AG09309 (cell line): ENCODE measurements around the gene ATP7B.
A peak's percentile ranks its signal among the peaks of the same experiment; 100 is the strongest.

Experiments
- DNase-seq: peaks from one replicate; pipeline ENCODE4 v3.0.0-alpha.2; 2010; ENCODE audit warnings: low read depth
- H3K4me3 ChIP-seq: 2 replicates; pipeline ENCODE4 v1.5.1; 2011; ENCODE audit warnings: mild to moderate bottlenecking, low read depth, low read length, moderate library complexity; ENCODE audit not compliant: control insufficient read depth
- CTCF ChIP-seq: IDR thresholded peaks from 2 replicates; pipeline ENCODE4 v1.5.1; 2011; ENCODE audit warnings: mild to moderate bottlenecking, low read depth, low read length, inconsistent platforms; ENCODE audit not compliant: insufficient read depth, control insufficient read depth; ENCODE audit errors: missing control alignments

Gene ATP7B

DNA sequence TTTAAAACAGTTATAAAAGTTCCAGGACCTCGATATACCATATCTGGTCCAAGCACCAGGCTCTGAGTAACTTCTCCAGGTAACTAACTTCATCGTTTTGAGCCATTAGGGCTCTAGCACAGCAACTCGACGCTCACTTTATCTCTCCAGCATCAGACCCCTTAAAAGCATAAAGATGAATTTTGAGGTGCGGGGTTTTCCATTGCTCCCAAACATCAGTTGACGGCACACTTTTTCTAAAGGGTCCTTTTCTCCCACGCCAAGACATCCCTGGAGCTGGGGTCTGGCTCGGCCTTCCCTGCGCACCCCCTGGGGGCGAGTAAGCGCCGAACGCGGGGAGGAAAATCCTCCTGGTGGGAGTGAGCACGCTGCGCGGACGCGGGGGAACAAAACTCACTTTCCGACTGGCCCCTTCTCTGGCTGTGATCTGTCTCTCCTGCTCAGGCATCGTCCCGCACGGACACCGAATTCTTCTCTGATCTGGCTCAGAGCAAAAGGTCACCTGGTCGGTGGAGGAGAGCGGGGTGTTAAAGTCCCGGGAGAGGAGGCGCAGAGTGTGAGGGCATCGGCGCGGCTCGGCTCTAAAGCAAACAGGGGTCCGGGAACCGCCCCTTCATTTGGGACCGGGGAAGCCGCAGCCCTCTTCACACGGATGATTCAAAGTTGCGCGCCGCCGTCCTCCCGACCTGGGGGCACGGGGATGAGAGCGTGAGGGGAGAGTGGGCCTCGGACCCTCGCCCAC lies at the start of gene ATP7B:
TSS of gene ATP7B (minus strand) at position 561 of the 742 bp plus-strand sequence. CDS start at position 448, 113 bp downstream.
- peak within 1 kb of the TSS; percentile 72 for H3K4me3 ChIP-seq
- peak; percentile 23 for TF ChIP-seq CTCF
- no peak for DNase-seq

GRCh38 chr13:52053460-52053859 lies 42.2 kb upstream of the ATP7B start:
- DNase-seq = no peak
- no peak for TF ChIP-seq CTCF
- no peak overlapping the region for H3K4me3 ChIP-seq

DNA sequence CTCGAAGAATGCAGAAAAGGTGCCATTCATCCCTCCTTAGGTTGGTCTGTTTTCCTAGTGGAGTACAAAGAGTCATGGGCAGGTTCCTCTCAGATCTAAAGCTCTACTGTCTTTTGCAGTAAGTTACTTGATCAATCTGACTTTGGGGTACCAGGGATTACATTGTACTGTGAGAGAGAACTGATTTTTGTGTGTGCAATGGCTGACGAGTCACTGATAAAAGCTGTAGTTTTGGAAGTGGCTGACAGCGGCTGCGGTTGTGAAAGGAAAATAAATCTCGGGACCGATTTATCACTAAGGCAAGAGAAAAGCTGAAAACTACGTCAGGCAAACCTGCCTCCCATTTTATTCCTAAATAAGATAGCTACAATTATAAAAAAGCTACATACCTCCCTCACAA lies 40.1 kb upstream of the ATP7B start:
- TF ChIP-seq CTCF = no peak
- no peak for DNase-seq

GRCh38 chr13:52048516-52048915 lies 37.3 kb upstream of the ATP7B start:
- TF ChIP-seq CTCF = no peak
- no peak overlapping the region for H3K4me3 ChIP-seq
- DNase-seq = no peak

More for the DNA sequence above, 40.1 kb upstream of the ATP7B start:
- H3K4me3 ChIP-seq = no peak overlapping the region

- no peak for TF ChIP-seq CTCF
- no peak for DNase-seq
- no peak overlapping the region for H3K4me3 ChIP-seq
These were observed 36.2 kb upstream of the ATP7B start for GRCh38 chr13:52047463-52047862.

DNA sequence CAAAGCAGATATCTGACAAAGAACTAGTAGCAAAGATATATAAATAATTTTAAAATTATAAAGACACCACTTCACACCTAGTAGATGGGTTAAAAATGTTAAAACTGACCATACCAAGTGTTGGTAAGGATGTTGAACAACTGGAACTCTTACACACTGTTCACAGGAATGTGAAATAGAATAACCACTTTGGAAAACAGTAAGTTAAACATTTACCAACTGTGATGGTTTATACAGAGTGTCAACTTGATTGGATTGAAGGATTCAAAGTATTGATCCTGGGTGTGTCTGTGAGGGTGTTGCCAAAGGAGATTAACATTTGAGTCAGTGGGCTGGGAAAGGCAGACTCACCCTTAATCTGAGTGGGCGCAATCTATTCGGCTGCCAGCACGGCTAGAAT lies 32.4 kb upstream of the ATP7B start:
- TF ChIP-seq CTCF = no peak
- no peak for DNase-seq
- no peak overlapping the region for H3K4me3 ChIP-seq
